K562 (cell line): ENCODE measurements around the gene ZKSCAN1. TPM values are rescaled to one million over a fixed set of nuclear protein-coding genes. Genes with fewer than 3 reads are reported as not detected.
A peak's percentile ranks its signal among the peaks of the same experiment; 100 is the strongest.

Experiments used
- AFF1 ChIP-seq, 2 experiments: fragments of 450-650 bp; IDR thresholded peaks; 2 replicates each; pipeline ENCODE4 v1.6.1; 2018; ENCODE audit warnings: mild to moderate bottlenecking in 2 of 2, low read depth in 1 of 2; ENCODE audit not compliant: partially characterized antibody in 2 of 2
- AFF4 ChIP-seq: sonication (generic); formaldehyde crosslinking; IDR thresholded peaks from 2 replicates; pipeline ENCODE4 v1.8.0; 2023; ENCODE audit warnings: mild to moderate bottlenecking, missing genetic modification reagents
- ARID3A ChIP-seq: IDR thresholded peaks from 2 replicates; pipeline ENCODE4 v1.6.1; 2012; ENCODE audit warnings: low read depth, low read length, improper control_type of control experiment, borderline replicate concordance
- CBX5 ChIP-seq: IDR thresholded peaks from 2 replicates; pipeline ENCODE4 v1.6.1; 2014; ENCODE audit warnings: low read depth, borderline replicate concordance
- CREBBP ChIP-seq: IDR thresholded peaks from one replicate; pipeline ENCODE4 v1.6.1; 2012; ENCODE audit warnings: low read depth, mild to moderate bottlenecking, control low read depth, inconsistent platforms, low read length
- DIDO1 ChIP-seq: fragments of 450-650 bp; IDR thresholded peaks from 2 replicates; pipeline ENCODE4 v1.6.1; 2016; ENCODE audit warnings: low read depth, missing biosample characterization, missing genetic modification characterization
- ETS2 ChIP-seq: IDR thresholded peaks from 2 replicates; pipeline ENCODE4 v1.6.1; 2016; ENCODE audit warnings: borderline replicate concordance, missing genetic modification characterization, mild to moderate bottlenecking, moderate library complexity, missing compliant biosample characterization; ENCODE audit not compliant: poor library complexity, severe bottlenecking
- FOXA1 ChIP-seq: fragments of 450-650 bp; IDR thresholded peaks from 2 replicates; pipeline ENCODE4 v1.6.1; 2016; ENCODE audit warnings: mild to moderate bottlenecking, borderline replicate concordance
- GTF2F1 ChIP-seq: IDR thresholded peaks from 2 replicates; pipeline ENCODE4 v1.6.1; 2011; ENCODE audit warnings: low read depth, low read length, improper control_type of control experiment
- HLTF ChIP-seq: fragments of 450-650 bp; IDR thresholded peaks from 2 replicates; pipeline ENCODE4 v1.6.1; 2016
- MAX ChIP-seq: sonication (generic); formaldehyde crosslinking; IDR thresholded peaks from 2 replicates; pipeline ENCODE4 v1.9.0; 2022; ENCODE audit warnings: mild to moderate bottlenecking, missing genetic modification reagents
- MED1 ChIP-seq: sonication (generic); formaldehyde crosslinking; IDR thresholded peaks from 2 replicates; pipeline ENCODE4 v1.8.1; 2023; ENCODE audit warnings: missing genetic modification reagents, borderline replicate concordance
- PRMT5 ChIP-seq: sonication (generic); formaldehyde crosslinking; IDR thresholded peaks from 2 replicates; pipeline ENCODE4 v1.5.0; 2020; ENCODE audit warnings: missing genetic modification reagents
- TARDBP ChIP-seq: fragments of 450-650 bp; IDR thresholded peaks from 2 replicates; pipeline ENCODE4 v1.6.1; 2016
- U2AF2 ChIP-seq: fragments of 200-400 bp; formaldehyde crosslinking; optimal IDR thresholded peaks from 2 replicates; pipeline ENCODE3; 2017; ENCODE audit warnings: low read depth, mild to moderate bottlenecking, low read length
- ZFX ChIP-seq: sonication (generic); formaldehyde crosslinking; IDR thresholded peaks from 2 replicates; pipeline ENCODE4 v1.8.0; 2022; ENCODE audit warnings: mild to moderate bottlenecking, missing genetic modification reagents, moderate library complexity
- polyA plus RNA-seq, 8 experiments: library from polyadenylated mRNA; depleted of rRNA in 4 of 8; stranded (reverse) in 5 of 8; unstranded in 3 of 8; fragments of >200 nt; fragmentation: Nextera tagmentation in 2 of 8; fragmentation: Illumina TruSeq in 1 of 8; extraction: Ambion mirVana in 2 of 8; extraction: Trizol in 1 of 8; gene quantifications; 2 replicates each; pipeline versions ENCODE4 v1.2.1 to v1.2.3, GENCODE V29; 2011 to 2014; ENCODE audit warnings: inconsistent platforms in 1 of 8, missing spikeins in 1 of 8
- total RNA-seq, 7 experiments: library from RNA; depleted of rRNA in 6 of 7; stranded (reverse); fragments of >200 nt in 6 of 7; fragmentation: Illumina TruSeq in 2 of 7; extraction: Trizol in 2 of 7; gene quantifications; 2 replicates each; pipeline versions ENCODE4 v1.2.1 to v1.2.3, GENCODE V29; 2011 to 2021; ENCODE audit warnings: low replicate concordance in 1 of 7

The ZKSCAN1 gene
- total and polyA plus RNA-seq, 9 of the 15 experiments (the other 6 are each of a cell fraction or from before 2014, with no cell fraction given), result 5.3 to 43.0 (median 23.2) TPM

- TF ChIP-seq ETS2 (tag) (no peak), PRMT5 (CRISPR knock-in tag) (0 out of 2 replicates have a peak, but pooled peaks have one; percentile 27), DIDO1 (tag) (peak; percentile 91), CREBBP (no peak), AFF1 (IDR thresholded peaks at IDR 0.05; ENCODE audit: low read depth in 1 of 2, partially characterized antibody in 2 of 2) (no peak), CBX5 (0 out of 2 replicates have a peak, but pooled peaks have one; percentile 75), U2AF2 (no peak), TARDBP (peak; percentile 84), ZFX (CRISPR knock-in tag) (peak; percentile 96), HLTF (peak; percentile 65; the same call in 1 of the 2 replicates), AFF4 (CRISPR knock-in tag) (peak; percentile 99), MAX (peak; percentile 99), ARID3A (peak; percentile 65; the same call in 1 of the 2 replicates), FOXA1 (no peak), GTF2F1 (0 out of 2 replicates have a peak, but pooled peaks have one; percentile 51), MED1 (no peak)
Measured at GRCh38 chr7:100081535-100082102, 66.2 kb downstream of the ZKSCAN1 start, which contains the start of gene ZNF3 (continued).
